ENCODE data around the gene SLC5A6.
"Not testable (repeated sequence)": the region's sequence is repeated elsewhere in the genome, so short reads cannot be mapped to it uniquely, and the experiment has no call there.

SLC5A6 gene

GRCh38 chr2:27203741-27204140, 8.3 kb downstream of the SLC5A6 start:
- no peak for DNase-seq

- DNase-seq: no peak
Observed at GRCh38 chr2:27202854-27203253, 9.2 kb downstream of the SLC5A6 start.

- no peak for DNase-seq
Observed at GRCh38 chr2:27201675-27202074, 10.4 kb downstream of the SLC5A6 start.

GRCh38 chr2:27199241-27199640, 12.8 kb downstream of the SLC5A6 start:
- no peak for DNase-seq

GRCh38 chr2:27198627-27199026, 13.4 kb downstream of the SLC5A6 start:
- no peak for DNase-seq

- not testable (repeated sequence) for DNase-seq
Observed at GRCh38 chr2:27198068-27198467, 14.0 kb downstream of the SLC5A6 start.

GRCh38 chr2:27195799-27196198, 16.3 kb downstream of the SLC5A6 start:
- not testable (repeated sequence) for DNase-seq

- DNase-seq: no peak
Observed at GRCh38 chr2:27194538-27195354, 17.3 kb downstream of the SLC5A6 start.

- peak; percentile 27 for DNase-seq
Observed at GRCh38 chr2:27191070-27191829, 20.8 kb downstream of the SLC5A6 start.

GRCh38 chr2:27189989-27190388, 22.1 kb downstream of the SLC5A6 start:
- DNase-seq: no peak

- no peak for DNase-seq
Observed at GRCh38 chr2:27186613-27187345, 25.3 kb downstream of the SLC5A6 start.

- no peak for DNase-seq
Observed at GRCh38 chr2:27185331-27186026, 26.6 kb downstream of the SLC5A6 start.

- DNase-seq: no peak
Observed at GRCh38 chr2:27184115-27184514, 28.0 kb downstream of the SLC5A6 start.

- no peak for DNase-seq
Observed at GRCh38 chr2:27182346-27182745, 29.7 kb downstream of the SLC5A6 start.

GRCh38 chr2:27179344-27180000, 32.6 kb downstream of the SLC5A6 start:
- DNase-seq: no peak

- DNase-seq: no peak
Observed at GRCh38 chr2:27178469-27178868, 33.6 kb downstream of the SLC5A6 start.

- DNase-seq: no peak
Observed at GRCh38 chr2:27177441-27178351, 34.4 kb downstream of the SLC5A6 start.

GRCh38 chr2:27175781-27176180, 36.3 kb downstream of the SLC5A6 start:
- not testable (repeated sequence) for DNase-seq

- DNase-seq: no peak
Observed at GRCh38 chr2:27175330-27175729, 36.7 kb downstream of the SLC5A6 start.

- no peak for DNase-seq
Observed at GRCh38 chr2:27174638-27175037, 37.4 kb downstream of the SLC5A6 start.

GRCh38 chr2:27171351-27171848, 40.7 kb downstream of the SLC5A6 start:
- no peak for DNase-seq

Measured in effector CD4-positive, alpha-beta T cell (primary cell).